Effector CD4-positive, alpha-beta T cell (primary cell): ENCODE results near the gene GRK3.

Experiments used
- DNase-seq: peaks from one replicate; pipeline ENCODE4 v3.0.0-alpha.2; 2020

Gene GRK3

GRCh38 chr22:25741692-25742626, 177.5 kb downstream of the GRK3 start, which contains the start of gene MYO18B:
MYO18B (plus strand) TSS chr22:25742188; CDS start chr22:25761093, 18,905 bp downstream.
- no peak for DNase-seq

DNA sequence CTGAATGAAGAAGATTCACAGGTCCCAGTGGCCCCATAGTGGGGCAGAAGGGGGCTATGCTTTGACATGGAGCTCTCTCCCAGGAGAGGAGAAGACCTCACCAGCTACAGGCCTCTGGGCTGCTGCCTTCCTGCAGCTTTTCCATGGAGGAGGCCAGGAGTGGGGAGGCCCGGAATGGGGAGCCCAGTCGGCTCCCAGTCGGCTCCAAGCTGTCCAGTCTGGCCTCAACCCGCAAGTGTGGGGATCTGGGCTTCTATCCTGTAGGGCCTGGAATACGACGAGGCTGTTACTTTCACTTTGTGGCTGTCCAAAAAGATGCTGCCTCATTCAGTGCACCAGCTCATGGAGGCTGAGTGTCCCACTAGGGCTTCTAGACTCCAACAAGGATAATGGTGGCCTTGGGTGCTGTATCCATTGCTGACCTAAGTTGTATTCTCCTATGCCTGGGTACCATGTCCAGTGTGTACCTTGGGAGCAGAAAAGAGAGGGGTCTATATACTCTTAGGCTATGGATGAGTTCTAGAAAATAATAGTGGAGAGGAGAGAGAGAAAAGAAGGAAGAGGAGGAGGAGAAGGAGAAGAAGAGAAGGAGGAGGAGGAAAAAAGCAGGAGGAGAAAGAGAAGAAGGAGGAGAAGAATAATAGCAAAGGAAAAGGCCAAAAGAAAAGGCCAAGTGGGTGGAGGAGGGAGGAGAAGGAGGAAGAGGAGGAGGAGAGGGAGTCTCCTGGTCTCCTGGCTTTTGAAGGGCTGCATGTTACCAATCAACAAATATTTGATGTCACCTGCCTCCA, 178.6 kb downstream of the GRK3 start:
- DNase-seq: no peak

DNA sequence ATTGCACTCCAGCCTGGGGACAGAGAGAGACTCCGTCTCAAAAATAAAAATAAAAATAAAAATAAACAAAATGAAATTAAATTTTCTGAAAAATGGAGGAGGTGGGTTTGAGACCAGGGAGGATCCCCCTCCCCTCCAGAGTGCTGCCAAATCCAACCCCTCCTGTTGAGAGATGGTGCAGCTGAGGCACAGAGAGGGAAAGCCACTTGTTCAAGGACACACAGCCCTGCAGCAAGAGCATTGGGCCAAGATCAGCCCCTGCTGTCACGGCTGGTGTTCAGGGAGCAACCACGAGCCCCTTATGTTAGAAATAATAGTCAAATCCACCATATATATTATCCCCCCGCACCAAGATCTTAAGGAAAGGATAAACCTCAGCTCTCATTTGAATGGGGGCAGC, 180.2 kb downstream of the GRK3 start:
- DNase-seq: no peak

DNA sequence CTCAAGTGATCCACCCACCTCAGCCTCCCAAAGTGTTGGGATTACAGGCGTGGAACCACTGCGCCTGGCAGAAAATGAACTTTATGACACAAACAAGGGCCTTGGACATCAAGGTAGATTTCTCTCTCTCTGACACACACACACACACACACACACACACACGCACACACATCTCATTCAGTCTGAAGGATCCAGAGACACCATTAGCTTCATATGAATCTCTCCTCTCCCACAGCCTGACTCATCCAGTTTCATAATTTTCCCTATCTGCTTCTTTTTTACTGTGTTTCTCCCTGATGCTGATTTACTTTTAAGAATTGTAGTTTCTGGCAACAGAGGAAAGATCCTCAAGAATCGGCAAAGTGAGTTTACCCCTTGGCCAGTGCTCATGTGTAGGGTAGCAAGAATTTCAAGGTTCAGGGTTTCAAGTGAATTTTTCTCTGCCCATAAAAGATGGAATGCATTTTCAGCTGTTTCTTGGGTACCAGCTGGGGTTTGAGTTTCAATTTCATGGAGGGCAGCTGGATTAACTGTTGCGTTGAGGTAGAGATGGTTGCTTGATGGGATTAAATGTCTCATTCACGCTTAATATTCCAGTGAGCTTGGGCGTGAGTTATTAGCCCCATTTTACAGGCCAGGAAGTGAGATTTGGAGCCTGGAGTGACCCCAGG, 181.0 kb downstream of the GRK3 start:
- DNase-seq: no peak

DNA sequence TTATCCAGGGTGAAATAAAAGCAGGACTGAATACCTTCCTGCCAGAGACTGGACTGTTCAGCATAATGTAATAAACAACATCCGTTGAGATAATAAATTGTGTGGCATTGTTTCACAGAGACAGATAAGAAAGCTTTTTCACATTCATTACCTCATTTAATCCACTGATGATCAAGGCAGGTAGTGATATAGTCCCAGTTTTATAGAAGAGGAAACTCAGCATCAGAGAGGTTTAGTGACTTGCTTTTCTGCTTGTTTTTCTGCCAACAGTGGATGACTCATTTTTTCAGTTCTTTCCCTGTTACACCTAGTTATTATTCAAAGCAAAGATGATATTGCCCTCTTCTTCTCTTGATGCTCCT, 181.5 kb downstream of the GRK3 start:
- DNase-seq: no peak

DNA sequence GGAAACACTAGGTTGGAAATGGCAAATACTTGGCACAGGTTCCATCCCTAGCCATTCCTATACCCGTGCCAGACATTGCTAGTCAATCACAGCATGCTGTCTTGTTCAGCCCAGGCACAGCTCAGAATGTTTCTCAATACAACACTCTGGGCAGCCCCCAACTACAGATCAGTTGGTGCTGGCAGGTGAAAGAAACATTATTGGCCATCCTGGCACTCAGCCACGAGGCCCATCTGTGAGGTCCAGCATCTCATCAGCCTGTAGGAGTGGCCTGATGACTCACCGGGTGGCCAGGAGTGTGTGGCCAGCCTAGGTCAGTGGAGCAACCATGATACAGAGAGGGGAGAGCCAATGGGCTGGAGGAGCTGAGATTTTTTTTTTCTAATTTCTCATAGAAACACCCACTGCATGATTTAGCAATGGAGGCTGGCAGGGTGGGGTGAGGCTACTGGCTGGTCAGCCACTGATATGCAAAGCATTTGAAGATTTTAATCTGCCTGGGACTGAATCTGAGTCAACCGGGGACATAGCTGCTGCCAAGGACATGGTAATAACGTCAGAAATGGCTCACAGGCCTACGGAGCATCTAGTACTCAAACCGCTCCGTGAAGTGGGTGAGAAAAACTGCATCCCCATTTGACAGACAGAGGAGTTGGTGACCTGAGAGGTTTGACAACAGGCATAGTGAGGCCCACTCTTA, 182.9 kb downstream of the GRK3 start:
- no peak for DNase-seq

DNA sequence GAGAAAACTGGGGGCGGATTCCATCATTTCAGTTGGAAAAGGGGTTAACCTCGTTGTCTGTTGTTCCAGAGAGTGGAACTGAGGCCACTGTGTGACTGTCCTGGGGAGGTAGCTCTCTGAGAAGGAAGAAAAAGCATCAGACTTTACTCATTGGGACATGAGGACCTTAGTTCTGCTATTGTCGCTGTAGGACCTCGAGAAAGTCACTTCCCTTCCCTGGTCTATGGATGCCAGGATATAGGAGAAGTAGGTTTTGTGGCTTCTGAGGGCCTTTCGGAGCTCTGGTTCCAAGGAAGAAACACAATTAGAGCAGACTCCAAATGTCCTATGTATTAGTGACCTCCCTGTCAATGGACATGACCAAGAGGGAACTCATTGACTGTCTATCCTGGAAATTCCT, 183.7 kb downstream of the GRK3 start:
- DNase-seq: no peak

GRCh38 chr22:25748704-25749103, 184.2 kb downstream of the GRK3 start:
- no peak for DNase-seq

- no peak for DNase-seq
Measured at GRCh38 chr22:25749420-25750169, 185.1 kb downstream of the GRK3 start.

GRCh38 chr22:25750569-25751173, 186.2 kb downstream of the GRK3 start:
- no peak for DNase-seq

- DNase-seq: no peak
Measured at GRCh38 chr22:25751174-25751581, 186.7 kb downstream of the GRK3 start.

GRCh38 chr22:25752615-25753214, 188.2 kb downstream of the GRK3 start:
- no peak for DNase-seq

DNA sequence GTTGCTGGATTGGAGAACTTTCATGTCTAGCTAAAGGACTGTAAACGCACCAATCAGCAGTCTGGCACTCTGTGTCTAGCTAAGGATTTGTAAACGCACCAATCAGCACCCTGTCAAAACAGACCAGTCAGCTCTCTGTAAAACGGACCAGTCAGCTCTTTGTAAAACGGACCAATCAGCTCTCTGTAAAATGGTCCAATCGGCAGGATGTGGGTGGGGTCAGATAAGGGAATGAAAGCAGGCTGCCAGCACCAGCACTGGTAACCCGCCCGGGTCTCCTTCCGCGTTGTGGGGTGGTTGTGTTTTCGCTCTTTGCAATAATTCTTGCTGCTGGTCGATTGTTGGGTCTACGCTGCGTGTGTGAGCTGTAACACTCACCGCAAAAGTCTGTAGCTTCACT, 188.8 kb downstream of the GRK3 start:
- no peak for DNase-seq

- DNase-seq: no peak
Measured at GRCh38 chr22:25754527-25755202, 190.2 kb downstream of the GRK3 start.

GRCh38 chr22:25757686-25758085, 193.2 kb downstream of the GRK3 start:
- no peak for DNase-seq

GRCh38 chr22:25758316-25758715, 193.8 kb downstream of the GRK3 start:
- DNase-seq: no peak

DNA sequence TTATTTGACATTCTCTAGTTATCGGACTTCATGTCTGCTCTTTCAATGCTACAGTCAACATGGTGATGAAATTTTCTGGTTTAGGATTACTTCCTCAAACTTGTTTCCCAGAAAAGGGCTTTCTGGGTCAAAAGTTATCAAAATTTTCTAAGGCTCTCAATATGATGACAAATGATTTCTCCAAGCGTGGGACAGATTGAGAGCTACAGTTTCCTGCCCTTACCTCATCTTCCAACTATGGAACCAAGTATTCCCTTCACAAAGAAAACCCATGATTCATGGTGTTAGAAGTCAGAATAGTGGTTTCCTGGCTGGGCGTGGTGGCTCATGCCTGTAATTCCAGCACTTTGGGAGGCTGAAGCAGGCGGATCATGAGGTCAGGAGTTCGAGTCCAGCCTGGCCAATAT, 195.4 kb downstream of the GRK3 start:
- no peak for DNase-seq

- no peak for DNase-seq
Measured at GRCh38 chr22:25760294-25760693, 195.8 kb downstream of the GRK3 start.

GRCh38 chr22:25760848-25761595, 196.5 kb downstream of the GRK3 start:
- no peak for DNase-seq

GRCh38 chr22:25762147-25762546, 197.7 kb downstream of the GRK3 start:
- no peak for DNase-seq
